ENCODE results near the gene SRSF4.
"Not testable (repeated sequence)": the region's sequence is repeated elsewhere in the genome, so short reads cannot be mapped to it uniquely, and the experiment has no call there.

The SRSF4 gene

DNA sequence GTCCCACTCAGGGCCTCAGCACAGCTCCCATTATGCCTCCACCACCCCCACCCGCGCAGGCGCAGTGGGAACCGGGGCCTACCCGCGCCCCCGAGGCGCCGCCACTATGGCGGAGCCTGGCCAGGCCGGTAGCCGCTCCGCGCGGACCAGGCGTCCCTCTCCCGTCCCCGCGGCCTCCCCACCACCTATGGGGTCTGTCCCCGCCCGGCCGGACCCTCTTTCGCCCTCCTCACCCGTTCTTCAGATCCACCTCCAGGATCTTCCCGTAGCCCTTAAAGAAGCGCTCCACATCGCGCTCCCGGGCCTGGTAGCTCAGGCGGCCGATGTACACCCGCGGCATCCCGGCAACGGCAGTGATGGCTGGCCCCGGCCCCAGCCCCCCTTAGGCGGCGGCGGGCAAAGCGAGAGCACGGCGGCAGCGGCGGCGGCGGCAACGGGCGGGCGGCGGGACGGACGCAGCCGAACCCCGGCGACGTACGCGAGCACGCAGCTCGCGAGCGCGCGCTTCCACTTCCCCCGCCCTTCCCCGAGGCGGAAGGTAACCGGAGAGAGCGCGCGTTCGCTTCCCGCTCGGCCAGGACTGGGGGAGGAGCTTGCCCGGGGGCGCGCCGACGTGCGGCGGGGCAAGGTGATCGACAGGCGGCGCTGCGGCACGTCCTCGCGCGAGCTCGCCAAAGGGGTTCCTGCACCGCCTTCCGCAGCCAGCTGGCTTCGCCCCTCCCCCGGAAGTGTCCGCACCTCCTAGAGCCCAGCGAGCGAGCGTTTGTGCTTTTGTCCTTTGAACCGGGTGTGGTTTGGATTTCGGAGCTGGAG is at the start of gene SRSF4:
SRSF4 (minus strand) TSS at position 488 of the 813 bp plus-strand sequence; CDS start at position 340, 148 bp downstream.
- DNase-seq, result peak; percentile 99

- DNase-seq, result peak; percentile 95 to 97 (median 97)
Measured at GRCh38 chr1:29230553-29231378, 49.1 kb upstream of the SRSF4 start, which contains the start of gene MECR. Gene MECR, minus strand, starts transcription at chr1:29230934. Its CDS starts 28 bp downstream, at chr1:29230906.

DNA sequence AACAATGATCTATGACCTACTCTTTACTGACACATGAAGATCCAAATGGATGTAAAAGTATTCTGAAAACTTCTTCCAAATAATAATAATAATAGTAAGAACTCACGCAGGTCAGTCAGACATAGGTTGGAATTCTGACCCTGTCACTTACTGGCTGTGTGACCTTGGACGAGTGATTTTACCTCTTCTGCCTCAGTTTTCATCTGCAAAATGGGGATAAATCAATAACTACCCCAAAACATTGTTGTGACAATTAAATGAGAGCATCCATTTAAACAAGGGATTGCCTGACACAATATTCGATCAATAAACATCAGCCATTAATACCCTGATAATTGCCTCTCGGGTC is 48.5 kb upstream of the SRSF4 start:
- no peak for DNase-seq

GRCh38 chr1:29227511-29227910 is 45.8 kb upstream of the SRSF4 start:
- no peak for DNase-seq

- DNase-seq, result no peak
Measured at GRCh38 chr1:29225361-29225760, 43.7 kb upstream of the SRSF4 start.

DNA sequence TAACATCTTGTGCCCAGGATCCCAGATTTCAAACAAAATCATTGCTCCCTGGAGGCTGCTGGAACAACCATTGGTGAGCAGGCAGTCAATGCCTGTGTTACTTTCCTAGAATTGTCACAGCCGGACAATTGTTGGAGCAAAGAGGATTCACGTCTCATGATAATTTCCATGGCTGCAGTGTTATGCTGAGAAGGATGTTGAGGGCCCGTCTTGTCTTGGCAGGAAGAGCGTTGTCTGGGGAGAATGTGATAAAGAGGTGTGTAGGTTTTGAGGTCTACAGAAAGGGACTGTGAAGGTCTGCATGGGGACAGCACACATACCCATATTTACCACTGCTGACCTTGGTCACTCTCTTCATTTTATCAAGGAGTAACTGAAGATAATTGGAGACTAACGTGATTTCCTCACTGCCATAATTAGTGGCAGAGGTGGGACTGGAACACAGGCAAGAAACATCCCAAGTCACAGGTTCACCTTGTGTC is 42.7 kb upstream of the SRSF4 start:
- DNase-seq, result no peak

- DNase-seq, result no peak
Measured at GRCh38 chr1:29223521-29223920, 41.8 kb upstream of the SRSF4 start.

DNA sequence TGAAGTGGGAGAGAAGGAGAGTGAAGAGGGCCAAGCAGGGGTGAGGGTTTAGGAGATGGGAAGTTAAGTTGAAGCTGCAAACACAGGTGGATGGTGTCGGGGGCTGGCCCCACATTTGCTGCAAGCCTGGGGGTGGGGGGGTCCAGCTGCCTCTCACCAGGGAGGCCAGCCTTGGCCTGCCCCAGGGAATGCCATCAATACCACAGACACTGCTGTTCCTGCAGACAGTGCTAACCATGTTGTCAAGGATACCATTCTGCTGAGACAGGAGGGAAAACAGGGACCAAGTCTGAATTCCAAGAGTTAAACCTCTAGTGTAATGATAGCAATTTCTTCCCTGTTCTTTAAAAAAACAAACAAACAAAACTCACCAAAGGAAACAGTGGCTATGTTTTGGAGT is 41.0 kb upstream of the SRSF4 start:
- DNase-seq, result no peak

DNA sequence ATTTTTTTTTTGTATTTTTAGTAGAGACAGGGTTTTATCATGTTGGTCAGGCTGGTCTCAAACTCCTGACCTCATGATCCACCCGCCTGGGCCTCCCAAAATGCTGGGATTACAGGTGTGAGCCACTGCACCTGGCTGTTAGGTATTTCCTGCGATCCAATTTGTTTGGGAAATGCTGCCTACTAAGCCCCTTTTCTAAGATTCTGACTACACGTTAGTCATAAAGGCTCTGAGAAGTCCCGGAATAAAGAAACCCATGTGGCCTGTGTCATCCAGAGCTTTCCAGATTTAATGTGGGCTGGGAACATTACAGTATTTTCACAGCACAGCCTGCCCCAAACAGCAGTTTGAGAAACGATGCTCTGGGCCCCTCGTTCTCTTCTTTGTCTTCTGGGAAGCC is 40.6 kb upstream of the SRSF4 start:
- DNase-seq, result not testable (repeated sequence)

DNA sequence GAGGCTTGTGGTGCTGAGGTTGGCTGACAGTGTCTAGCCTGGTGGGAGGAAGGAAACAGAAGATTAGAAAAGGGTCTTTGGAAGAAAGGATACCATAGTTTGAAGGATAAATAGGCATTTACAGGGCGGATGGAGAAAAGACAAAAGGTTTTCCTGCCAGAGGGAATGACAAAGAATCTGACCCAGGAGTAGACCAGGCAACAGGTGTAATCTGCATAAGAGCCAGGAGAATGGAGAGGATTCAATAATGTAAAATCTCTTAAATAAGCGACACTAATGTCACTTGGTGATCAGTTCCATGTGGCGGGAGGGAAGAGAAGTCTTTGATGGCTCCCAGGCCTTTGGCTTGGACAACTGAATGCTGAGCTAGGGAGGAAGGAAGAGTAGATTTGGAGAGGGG is 39.6 kb upstream of the SRSF4 start:
- DNase-seq, result no peak

- DNase-seq, result peak in 1 of 3 donors; percentile 49
Measured at GRCh38 chr1:29218223-29218622, 36.5 kb upstream of the SRSF4 start.

GRCh38 chr1:29217633-29218032 is 35.9 kb upstream of the SRSF4 start:
- peak in 1 of 3 donors; percentile 28 for DNase-seq

DNA sequence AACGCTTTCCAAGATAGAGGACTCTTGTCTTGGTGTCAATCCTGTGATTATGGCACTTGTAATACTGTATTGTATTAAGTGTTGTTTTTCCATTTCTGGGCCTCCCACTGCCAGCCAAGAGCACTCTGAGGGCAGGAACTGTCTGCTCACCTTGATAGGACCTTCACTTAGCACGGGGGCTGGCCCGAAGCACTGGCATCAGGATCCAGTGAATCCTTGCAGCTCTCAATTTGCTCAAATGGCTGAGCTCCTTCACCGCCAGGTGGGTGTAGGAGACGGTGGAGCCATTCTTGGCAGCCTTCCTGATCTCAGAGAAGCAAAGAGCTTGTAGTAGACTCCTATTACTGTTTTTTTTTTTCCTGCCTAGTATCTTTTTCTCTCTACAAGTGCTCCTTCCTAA is 31.4 kb upstream of the SRSF4 start:
- DNase-seq, result no peak

DNA sequence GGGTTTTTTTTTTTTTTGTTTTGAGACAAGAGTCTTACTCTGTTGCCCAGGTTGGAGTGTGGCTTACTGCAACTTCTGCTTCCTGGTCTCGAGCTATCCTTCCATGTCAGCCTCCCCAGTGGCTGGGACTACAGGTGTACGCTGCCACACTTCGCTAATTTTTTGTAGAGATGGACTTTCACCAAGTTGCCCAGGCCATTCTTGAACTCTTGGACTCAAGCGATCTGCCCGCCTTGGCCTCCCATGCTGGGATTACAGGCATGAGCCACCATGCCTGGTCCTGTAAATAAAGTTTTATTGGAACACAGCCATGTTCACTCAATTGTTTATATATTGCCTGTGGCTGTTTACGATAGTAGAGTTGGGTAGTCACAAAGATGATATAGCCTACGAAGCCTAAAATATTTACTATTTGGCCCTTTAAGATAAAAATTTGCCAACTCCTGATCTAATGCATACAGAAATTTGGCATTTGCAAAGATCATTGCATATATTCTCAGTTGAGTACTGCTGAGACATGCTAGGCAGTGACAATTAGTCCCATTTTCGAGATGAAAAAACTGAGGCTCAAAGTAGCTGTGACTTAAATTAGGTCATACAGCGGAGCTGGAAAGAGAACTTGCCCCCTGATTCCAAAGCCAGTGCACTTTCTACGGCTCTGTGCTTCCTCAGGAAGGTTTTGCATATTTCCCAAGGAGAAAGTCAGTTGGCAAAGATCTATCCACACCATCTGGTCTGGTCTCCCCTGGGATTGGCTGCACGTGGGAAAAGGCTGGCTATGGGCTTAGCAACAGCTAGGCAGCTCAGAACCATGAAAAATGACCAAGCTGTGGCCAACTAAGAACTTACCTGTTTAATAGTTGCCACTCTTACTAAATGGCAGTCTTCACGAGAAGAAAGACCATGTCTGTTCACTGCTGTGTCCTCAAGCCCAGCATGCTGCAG is 29.7 kb upstream of the SRSF4 start:
- no peak for DNase-seq

DNA sequence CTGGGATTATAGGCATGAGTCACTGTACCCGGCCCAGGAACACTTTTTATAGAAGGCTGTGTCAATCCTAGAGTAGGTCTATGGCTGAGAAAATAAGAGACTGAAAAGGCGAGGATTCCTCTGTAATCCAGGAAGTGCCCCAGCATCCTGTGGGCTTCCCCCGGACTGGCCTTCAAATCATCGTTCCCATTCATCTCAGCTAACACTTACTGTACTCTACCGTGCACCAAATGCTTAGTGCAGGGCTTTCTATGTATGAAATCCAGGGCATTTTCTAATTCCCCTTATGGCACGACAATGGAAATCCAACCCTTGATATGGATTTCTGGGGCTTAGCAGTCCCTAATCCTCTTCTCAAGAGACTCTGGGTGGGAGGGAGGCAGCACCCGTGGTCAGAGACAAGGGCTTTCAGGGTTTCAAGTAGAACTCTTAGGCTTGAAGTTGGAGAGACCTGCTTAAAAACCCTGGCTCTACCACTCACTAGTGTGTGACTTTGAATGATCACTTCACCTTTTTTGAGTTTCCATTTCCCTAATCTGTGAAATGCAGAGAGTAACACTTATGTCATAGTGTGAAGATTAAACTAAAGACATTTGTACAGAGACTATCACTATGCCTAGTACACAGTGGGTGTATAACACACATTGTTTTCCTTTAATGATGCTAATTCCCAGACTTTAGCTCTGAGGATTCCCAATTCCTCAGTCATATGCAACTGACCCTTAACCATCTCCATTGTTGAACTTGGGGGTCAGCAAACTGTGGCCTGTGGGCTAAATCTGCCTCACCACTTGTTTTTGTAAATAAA is 28.8 kb upstream of the SRSF4 start:
- peak; percentile 33 to 50 (median 44) for DNase-seq

DNA sequence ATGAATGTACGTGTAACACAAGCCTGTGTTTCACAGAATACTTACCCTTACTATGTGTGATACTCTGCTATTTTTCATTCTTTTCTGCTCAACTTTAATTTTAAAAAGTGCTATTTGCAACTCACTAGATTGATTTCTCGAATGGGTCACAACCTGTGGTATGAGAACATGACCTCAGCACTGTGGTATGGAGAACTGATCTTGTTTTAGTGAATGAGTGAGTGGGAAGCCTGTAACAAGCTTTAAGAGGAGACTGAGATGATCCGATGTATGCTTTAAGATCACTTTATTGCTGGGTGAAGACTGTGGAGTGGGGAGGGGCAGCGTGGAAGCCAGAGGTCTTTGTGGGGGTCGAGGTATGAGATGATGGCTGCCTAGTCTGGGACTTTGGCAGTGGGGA is 27.5 kb upstream of the SRSF4 start:
- DNase-seq, result no peak

DNA sequence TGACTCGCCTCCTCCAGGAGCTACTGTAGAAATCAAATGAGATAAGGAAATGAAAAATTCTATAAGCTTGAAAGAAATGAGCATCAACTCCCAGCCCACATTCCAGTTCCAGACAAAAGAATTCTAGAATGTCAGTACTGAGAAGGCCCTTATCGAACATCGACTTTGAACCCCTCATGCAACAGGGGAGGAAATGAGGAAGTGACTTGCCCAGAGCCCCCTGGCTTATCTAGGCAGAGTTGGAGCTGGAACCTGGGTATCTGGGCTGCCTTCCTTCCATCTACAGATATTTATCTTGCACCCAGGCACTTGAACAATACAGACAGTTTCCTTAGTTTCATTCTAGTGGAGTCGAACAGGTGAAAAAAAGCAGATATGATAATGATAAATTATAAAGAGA is 26.7 kb upstream of the SRSF4 start:
- DNase-seq, result no peak

GRCh38 chr1:29202584-29203340 is 21.1 kb upstream of the SRSF4 start:
- DNase-seq, result peak; percentile 97 to 98 (median 97)

DNA sequence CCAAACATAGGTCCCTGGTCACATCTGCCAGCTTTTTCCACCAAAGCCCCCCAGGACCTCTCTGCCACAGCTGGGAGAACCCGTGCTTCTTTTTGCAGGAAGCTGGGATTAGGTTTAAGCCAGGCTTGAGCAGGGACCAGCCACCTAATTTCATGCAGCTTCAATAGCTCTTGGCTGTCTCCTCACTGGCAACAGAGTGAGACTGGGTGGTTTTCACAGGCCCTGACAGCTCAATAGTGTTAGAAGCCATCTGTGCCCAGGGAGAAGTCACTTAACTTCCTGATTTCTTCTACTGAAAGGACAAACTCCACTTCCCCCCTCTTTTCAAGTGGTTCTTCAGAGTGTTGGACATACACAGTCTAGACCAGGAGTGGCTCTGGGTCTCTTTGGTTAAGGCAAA is 20.4 kb upstream of the SRSF4 start:
- peak; percentile 58 to 67 (median 62) for DNase-seq

GRCh38 chr1:29201595-29202051 is 19.9 kb upstream of the SRSF4 start:
- peak in 2 of 3 donors; percentile 14 to 16 for DNase-seq
